Erythroblast (primary cell): Measurements from ENCODE around the gene AAK1.
A peak's percentile ranks its signal among the peaks of the same experiment; 100 is the strongest.

Experiments
- DNase-seq, 2 experiments: peaks; one replicate each; lab custom pipeline; 2025; lab: John Stamatoyannopoulos, UW
- GATA1 ChIP-seq: IDR thresholded peaks from 2 replicates; pipeline ENCODE4 v1.6.1; 2011; ENCODE audit warnings: low read depth, mild to moderate bottlenecking, control low read depth, low read length, moderate library complexity
- POLR2A ChIP-seq: IDR thresholded peaks from 2 replicates; pipeline ENCODE4 v1.6.1; 2011; ENCODE audit warnings: mild to moderate bottlenecking, low read length

Gene AAK1

DNA sequence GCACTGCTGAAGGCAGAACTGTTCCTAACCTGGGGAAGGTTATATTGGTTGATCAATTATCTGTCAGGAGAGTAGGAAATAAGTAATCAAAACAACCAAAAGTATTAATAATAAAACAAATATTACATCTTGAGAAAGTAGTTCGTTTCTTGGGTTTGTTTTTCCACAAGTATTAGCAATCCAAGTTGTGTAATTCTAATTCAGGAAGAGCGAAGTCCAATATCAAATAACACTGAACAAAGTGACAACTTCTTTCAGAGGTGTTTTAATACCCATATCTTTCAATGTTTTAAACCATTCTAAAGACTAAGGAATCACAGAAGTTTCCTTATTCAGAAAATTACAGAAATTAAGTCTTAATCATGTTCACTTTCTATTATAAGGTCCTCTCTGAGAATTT is 171.7 kb downstream of the AAK1 start:
- no peak for TF ChIP-seq POLR2A
- no peak for TF ChIP-seq GATA1
- DNase-seq: no peak

DNA sequence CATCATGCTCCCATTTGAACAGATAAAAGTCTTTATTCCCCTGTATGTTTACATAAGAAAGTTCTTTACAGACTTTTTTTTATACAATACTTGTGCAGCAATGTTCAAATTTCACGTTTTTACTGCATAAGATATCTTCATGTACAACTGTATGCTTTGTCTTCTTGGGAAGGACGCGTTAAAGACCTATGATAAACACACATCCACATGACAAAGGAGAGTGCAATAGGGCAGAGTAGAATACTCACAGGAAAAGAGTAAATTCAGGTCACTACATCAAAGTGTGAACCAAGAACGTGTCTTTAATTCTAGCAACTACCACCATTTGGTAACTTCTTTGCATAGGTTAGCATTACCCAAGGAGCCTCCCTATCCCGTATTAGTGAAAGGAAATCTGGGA is 172.6 kb downstream of the AAK1 start:
- TF ChIP-seq GATA1 (no peak), POLR2A (no peak)

DNA sequence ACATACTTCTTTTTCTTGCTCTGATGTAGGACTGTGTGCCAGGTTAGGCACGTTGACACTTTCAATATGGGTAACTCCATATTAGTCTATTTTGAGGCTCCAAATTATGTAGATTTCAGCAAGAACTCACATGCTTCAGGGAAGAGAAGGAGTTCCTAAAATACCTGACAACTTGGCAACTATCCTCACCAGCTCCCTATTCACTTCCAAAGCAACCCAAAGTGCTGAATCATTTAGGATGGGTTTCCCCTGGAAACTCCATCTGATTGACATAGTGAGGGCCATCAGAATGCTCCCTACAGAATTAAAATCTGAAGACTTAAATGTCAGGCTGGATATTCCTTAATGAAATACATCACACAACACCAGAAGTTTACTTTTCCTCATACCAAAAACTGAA is 173.8 kb downstream of the AAK1 start:
- DNase-seq: no peak
- TF ChIP-seq GATA1 (no peak), POLR2A (no peak)

More for the DNA sequence above, 172.6 kb downstream of the AAK1 start:
- DNase-seq: no peak

DNA sequence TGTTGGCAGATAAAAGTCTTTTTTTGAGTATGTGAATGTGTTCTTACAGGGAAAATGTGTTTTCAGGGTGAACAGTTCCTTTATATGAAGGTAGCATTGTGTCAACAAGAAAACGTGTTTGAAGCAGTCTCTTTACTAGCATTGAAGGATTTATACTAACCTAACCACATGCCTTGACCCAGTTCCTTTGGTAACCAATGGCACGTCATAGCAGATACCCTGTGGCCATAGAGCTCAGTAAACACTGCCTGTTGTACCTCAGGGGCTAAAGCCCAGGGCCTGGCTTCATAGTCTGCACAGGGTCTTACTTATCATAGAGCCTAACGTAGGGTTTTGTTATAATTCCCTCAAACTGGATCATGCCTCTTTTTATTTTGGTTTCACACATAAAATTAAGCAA is 174.2 kb downstream of the AAK1 start:
- DNase-seq: no peak
- TF ChIP-seq POLR2A (no peak), GATA1 (no peak)

DNA sequence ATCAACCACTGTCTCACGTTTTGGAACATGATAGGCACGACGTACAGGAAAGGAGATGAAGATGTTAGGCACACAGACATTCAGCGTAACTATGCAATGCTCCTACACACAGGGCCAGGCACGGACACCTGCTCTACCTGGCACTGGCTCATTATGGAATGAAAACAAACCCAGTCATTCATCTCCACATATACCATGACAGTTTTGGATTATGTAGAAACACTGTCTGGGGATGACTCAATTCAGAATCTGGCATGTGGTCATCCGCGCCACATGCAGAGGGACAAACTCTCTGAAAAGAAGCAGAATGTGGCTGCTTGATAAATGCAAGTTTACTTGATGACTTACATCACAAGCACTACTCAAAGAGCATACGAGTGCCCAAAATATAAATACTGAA is 176.8 kb downstream of the AAK1 start:
- TF ChIP-seq POLR2A (no peak), GATA1 (no peak)
- DNase-seq: no peak

DNA sequence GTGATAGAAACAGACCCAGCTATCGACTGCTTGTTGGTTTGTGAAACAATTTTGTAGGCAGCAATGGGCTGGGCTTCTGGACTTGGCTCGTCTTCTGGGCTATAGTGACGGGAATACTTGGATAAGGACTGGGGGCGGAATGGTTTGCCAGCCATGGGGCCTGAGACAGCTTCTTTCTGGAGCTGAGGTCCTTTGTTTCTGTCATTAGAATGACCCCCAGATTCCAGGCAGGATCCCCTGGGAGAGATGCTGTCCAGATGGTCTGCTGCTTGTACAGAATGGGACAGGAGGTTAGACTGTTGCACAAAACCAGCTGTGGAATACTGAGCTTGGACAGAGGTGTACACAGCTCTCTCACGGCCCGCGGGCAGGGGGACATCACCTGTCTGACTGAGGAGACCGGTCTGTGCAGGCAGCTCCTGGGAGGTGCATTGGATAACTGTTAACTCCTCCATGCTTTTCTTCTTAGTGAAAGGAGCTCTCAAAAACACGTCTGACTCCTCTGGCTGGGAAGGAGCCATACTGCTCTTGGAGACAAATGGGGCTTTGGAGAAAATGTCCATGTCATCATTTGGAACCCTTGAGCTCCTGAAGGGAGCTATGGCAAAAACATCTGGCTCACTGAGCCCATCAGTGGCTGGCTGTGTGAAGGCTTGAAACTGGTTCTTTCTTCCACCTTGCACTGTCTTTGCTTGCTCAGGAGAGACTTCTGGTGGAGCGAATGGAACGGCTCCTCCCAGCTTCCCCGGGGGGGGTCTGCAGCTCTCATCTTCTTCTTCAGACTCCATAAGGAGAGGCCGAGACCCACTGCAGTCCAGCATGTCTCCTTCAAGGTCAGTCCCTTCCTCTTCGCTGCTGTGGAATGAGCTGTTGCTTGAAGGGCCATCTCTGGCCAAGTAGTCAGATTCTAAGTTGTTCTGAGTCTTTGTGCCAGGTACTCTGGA is 177.8 kb downstream of the AAK1 start:
- no peak for DNase-seq

DNA sequence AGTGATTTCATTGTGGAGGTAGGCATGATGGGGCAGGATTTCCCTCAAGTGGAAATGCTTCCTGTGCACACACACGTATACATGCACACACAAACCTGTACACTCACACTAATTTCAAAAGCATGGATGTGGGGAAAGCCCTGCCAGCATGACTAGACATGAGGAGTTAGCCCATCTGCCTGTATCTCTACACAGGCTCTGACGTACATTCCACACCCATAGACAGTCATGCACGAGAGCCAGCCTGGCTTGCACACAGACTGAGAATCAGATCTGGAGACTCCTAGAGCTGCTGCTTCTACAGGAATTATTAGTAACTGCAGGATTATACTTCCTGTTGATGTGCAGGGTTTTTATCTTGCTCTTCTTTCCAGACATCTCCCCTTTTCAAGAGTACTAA is 179.0 kb downstream of the AAK1 start:
- TF ChIP-seq GATA1: no peak
- TF ChIP-seq POLR2A: no peak
- peak; percentile 38 to 63 for DNase-seq

More for the DNA sequence above, 177.8 kb downstream of the AAK1 start:
- TF ChIP-seq POLR2A (no peak), GATA1 (no peak)

DNA sequence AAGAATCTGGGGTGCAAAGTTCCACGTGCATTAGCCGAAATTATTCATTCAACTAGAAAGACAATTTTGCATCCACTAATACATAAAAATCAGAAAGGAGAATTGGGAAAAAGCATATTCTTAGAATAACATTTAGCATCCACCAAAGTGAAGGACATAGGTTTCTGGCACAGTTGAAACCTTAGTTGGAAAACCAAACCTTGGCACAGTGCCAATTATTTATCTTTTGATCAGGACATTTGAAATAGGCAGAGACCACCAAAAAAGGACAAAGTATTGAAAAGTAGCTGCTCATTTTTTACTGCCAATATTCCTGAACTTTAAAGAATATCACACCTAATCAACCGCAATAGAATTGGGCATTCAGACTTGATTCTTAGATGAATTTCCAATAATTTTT is 180.8 kb downstream of the AAK1 start:
- peak in 1 of 2 experiments; percentile 26 for DNase-seq
- TF ChIP-seq POLR2A (no peak), GATA1 (no peak)

DNA sequence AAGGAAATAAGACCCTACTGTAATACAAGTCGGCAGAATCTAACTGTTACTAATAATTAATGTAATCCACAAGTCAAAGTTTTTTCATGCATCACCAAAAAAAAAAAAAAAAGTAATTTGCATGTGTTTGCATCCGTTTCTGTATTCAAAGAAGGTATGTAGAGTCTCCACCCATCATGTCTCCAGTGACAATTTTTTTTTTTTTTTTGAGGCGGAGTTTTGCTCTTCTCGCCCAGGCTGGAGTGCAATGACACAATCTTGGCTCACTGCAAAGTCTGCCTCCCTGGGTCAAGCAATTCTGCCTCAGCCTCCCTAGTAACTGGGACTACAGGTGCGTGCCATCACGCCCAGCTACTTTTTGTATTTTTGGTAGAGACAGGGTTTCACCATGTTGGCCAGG is 182.1 kb downstream of the AAK1 start:
- no peak for DNase-seq
- no peak for TF ChIP-seq POLR2A

DNA sequence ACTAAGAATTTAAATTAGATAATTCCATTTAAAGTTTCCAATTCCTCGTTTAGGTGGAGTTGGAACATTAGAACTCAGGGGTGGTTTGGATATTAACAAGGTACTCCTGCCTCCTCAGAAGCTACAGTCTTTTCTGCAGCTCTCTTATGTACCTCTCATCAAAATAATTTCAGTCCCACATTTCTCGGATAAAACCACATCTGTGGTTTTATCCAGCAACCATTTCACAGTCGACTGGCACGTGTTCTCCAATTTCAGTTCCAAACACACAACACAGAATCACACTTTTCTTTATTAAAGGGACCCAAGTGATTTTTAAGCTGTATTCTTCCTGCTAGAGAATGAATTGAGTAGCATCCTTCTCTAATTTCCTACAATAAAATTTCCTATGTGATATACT is 183.6 kb downstream of the AAK1 start:
- DNase-seq: no peak
- TF ChIP-seq POLR2A (no peak), GATA1 (no peak)

DNA sequence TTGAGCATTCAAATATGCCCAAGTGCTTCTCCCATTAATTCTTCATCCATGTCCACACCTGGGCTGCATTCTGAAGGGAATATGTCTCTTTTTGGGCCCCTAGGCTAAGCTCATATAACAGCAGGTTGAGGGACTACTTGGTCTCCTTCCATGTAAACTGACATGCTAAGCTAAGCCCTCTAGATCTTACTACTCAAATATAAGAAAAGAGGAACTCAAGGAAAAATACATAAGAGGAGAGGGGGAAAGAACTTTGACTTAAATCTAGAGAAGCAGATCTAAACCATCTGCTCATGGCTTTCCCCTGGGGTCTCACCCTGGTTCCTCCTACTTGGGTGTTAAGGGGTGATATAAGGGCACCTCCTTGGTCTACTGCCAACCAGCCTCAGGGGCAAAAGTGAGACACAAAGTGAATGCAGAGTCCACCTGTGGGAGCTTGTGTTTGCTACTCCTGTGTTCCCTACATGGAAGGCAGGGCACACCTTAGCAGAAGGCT is 186.5 kb downstream of the AAK1 start:
- TF ChIP-seq POLR2A: no peak
- no peak for TF ChIP-seq GATA1
- DNase-seq: no peak

DNA sequence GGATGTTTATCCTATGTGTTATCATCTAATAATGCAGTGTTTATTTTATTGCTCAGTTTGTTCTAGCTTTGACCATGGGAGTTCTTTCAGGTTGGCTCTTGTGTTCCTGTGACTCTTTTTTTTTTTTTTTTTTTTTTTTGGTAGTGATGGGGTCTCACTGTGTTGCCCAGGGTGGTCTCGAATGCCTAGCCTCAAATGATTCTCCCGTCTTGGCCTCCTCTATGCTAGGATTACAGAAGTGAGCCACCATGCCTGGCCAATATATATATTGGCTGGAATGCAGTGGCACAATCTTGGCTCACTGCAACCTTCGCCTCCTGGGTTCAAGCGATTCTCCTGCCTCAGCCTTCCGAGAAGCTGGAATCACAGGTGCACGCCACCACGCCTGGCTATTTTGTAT is 187.4 kb downstream of the AAK1 start:
- no peak for TF ChIP-seq POLR2A
- no peak for TF ChIP-seq GATA1
- no peak for DNase-seq

DNA sequence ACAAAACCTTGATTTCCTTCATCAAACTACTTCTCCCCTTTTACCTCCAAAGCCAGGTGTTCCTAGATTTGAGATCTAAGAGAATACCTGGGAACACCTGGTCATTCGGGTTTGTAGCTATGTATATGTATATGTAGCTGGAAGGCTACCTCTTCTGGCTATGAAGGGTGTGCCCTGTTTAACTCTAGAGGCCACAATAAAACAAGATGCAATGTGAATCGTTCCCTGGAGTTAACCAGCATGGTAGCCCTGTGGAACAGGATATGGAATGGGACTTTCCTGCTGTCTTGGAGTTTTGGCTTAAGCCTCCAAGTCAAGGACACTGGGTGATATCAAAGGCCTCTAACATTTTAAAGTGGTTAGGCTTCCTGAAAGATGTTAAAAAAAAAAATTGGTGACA is 188.6 kb downstream of the AAK1 start:
- no peak for TF ChIP-seq POLR2A
- TF ChIP-seq GATA1: no peak
- no peak for DNase-seq

DNA sequence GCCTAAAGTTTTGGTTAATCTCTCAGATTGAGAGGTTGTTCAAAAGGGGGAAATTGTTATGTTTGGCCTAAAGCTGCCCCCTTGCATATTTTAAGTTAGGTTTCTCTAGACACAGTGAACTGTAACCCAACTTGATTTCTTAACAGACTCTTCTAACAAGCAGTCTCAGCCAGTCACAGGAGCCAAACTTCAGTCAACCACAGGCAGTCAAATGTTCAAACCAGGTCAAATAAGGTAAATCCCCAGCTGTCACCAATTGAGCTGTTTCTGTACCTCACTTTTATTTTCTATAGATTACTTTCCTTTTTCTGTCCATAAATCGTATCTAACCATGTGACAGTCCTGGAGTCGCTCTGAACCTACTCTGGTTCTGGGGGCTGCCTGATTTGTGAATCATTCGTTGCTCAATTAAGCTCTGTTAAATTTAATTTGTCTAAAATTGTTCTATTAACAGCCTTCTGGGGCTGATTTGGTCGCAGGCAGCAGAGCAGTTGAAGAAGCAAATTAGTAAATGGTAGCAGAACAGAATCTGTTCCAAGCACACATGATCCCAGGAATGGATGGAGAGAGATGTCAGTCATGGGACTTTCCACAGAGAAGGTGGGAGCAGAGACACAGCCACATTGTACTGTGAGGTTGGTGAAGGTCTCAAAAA is 189.9 kb downstream of the AAK1 start:
- DNase-seq: no peak
- TF ChIP-seq GATA1 (no peak), POLR2A (no peak)
